ENCODE measurements around the gene SYNE1. TPM values are rescaled to one million over a fixed set of nuclear protein-coding genes. Genes with fewer than 3 reads are reported as not detected.
A peak's percentile ranks its signal among the peaks of the same experiment; 100 is the strongest.

SYNE1 gene
- total and polyA plus RNA-seq, 10 of the 15 experiments (the other 5 are each of a cell fraction or from before 2014, with no cell fraction given), result 2.3 to 28.7 (median 14.1) TPM

DNA sequence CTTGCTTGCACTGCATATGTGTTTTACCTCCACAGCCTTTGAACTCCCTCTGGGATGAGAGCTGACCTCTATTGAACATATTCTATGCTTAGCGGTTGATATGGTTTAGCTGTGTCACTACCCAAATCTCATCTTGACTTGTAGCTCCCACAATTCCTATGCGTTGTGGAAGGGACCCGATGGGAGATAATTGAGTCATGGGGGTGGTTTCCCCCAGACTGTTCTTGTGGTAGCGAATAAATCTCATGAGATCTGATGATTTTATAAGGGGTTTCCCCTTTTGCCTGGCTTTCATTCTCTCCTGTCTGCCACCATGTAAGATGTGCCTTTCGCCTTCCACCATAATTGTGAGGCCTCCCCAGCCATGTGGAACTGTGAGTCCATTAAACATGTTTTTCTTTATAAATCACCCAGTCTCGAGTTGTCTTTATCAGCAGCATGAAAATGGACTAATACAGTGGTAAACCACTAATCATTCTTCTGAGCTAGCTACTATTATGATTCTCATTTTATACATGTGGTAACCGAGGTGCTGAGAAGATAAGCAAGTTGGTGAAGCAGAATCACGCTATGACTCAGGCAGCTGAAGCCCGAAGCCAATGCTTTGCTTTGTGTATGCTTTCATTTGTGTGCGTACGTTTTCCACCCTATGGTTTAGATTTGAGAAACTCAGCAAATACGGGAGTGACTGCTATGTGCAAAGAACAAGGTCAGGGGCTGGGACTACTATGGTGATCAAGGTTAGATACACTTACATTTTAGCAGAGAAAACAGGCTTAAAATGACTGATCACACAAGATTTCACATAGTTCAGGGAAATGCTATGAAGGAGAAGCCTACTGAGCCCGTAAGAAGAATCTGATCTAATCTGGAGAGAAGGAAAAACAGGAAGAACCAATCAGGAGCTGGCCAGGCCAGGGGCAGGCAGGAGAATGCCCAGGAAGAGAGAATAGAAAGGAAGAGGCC lies 466.2 kb downstream of the SYNE1 start (continued):
- TF ChIP-seq, protein P1, sequence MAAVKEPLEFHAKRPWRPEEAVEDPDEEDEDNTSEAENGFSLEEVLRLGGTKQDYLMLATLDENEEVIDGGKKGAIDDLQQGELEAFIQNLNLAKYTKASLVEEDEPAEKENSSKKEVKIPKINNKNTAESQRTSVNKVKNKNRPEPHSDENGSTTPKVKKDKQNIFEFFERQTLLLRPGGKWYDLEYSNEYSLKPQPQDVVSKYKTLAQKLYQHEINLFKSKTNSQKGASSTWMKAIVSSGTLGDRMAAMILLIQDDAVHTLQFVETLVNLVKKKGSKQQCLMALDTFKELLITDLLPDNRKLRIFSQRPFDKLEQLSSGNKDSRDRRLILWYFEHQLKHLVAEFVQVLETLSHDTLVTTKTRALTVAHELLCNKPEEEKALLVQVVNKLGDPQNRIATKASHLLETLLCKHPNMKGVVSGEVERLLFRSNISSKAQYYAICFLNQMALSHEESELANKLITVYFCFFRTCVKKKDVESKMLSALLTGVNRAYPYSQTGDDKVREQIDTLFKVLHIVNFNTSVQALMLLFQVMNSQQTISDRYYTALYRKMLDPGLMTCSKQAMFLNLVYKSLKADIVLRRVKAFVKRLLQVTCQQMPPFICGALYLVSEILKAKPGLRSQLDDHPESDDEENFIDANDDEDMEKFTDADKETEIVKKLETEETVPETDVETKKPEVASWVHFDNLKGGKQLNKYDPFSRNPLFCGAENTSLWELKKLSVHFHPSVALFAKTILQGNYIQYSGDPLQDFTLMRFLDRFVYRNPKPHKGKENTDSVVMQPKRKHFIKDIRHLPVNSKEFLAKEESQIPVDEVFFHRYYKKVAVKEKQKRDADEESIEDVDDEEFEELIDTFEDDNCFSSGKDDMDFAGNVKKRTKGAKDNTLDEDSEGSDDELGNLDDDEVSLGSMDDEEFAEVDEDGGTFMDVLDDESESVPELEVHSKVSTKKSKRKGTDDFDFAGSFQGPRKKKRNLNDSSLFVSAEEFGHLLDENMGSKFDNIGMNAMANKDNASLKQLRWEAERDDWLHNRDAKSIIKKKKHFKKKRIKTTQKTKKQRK (IDR thresholded peaks at IDR 0.05; ENCODE audit: low read depth, low read length), result no peak
- TF ChIP-seq, protein P2, sequence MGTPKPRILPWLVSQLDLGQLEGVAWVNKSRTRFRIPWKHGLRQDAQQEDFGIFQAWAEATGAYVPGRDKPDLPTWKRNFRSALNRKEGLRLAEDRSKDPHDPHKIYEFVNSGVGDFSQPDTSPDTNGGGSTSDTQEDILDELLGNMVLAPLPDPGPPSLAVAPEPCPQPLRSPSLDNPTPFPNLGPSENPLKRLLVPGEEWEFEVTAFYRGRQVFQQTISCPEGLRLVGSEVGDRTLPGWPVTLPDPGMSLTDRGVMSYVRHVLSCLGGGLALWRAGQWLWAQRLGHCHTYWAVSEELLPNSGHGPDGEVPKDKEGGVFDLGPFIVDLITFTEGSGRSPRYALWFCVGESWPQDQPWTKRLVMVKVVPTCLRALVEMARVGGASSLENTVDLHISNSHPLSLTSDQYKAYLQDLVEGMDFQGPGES (IDR thresholded peaks at IDR 0.05), result no peak
- TF ChIP-seq GATAD2B (conservative IDR thresholded peaks at IDR 0.05; ENCODE audit: low read depth), result peak; percentile 41
- TF ChIP-seq, protein P3, sequence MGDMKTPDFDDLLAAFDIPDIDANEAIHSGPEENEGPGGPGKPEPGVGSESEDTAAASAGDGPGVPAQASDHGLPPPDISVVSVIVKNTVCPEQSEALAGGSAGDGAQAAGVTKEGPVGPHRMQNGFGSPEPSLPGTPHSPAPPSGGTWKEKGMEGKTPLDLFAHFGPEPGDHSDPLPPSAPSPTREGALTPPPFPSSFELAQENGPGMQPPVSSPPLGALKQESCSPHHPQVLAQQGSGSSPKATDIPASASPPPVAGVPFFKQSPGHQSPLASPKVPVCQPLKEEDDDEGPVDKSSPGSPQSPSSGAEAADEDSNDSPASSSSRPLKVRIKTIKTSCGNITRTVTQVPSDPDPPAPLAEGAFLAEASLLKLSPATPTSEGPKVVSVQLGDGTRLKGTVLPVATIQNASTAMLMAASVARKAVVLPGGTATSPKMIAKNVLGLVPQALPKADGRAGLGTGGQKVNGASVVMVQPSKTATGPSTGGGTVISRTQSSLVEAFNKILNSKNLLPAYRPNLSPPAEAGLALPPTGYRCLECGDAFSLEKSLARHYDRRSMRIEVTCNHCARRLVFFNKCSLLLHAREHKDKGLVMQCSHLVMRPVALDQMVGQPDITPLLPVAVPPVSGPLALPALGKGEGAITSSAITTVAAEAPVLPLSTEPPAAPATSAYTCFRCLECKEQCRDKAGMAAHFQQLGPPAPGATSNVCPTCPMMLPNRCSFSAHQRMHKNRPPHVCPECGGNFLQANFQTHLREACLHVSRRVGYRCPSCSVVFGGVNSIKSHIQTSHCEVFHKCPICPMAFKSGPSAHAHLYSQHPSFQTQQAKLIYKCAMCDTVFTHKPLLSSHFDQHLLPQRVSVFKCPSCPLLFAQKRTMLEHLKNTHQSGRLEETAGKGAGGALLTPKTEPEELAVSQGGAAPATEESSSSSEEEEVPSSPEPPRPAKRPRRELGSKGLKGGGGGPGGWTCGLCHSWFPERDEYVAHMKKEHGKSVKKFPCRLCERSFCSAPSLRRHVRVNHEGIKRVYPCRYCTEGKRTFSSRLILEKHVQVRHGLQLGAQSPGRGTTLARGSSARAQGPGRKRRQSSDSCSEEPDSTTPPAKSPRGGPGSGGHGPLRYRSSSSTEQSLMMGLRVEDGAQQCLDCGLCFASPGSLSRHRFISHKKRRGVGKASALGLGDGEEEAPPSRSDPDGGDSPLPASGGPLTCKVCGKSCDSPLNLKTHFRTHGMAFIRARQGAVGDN (IDR thresholded peaks at IDR 0.05), result 0 out of 2 replicates have a peak, but pooled peaks have one; percentile 9
- TF ChIP-seq POLR2A (IDR thresholded peaks at IDR 0.05; ENCODE audit: low read depth, low read length), result no peak
- TF ChIP-seq, protein P4, sequence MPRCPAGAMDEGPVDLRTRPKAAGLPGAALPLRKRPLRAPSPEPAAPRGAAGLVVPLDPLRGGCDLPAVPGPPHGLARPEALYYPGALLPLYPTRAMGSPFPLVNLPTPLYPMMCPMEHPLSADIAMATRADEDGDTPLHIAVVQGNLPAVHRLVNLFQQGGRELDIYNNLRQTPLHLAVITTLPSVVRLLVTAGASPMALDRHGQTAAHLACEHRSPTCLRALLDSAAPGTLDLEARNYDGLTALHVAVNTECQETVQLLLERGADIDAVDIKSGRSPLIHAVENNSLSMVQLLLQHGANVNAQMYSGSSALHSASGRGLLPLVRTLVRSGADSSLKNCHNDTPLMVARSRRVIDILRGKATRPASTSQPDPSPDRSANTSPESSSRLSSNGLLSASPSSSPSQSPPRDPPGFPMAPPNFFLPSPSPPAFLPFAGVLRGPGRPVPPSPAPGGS (IDR thresholded peaks at IDR 0.05; ENCODE audit: borderline replicate concordance, insufficient read depth, low read depth, low read length, poor library complexity, severe bottlenecking), result peak; percentile 68
- TF ChIP-seq, protein P5, sequence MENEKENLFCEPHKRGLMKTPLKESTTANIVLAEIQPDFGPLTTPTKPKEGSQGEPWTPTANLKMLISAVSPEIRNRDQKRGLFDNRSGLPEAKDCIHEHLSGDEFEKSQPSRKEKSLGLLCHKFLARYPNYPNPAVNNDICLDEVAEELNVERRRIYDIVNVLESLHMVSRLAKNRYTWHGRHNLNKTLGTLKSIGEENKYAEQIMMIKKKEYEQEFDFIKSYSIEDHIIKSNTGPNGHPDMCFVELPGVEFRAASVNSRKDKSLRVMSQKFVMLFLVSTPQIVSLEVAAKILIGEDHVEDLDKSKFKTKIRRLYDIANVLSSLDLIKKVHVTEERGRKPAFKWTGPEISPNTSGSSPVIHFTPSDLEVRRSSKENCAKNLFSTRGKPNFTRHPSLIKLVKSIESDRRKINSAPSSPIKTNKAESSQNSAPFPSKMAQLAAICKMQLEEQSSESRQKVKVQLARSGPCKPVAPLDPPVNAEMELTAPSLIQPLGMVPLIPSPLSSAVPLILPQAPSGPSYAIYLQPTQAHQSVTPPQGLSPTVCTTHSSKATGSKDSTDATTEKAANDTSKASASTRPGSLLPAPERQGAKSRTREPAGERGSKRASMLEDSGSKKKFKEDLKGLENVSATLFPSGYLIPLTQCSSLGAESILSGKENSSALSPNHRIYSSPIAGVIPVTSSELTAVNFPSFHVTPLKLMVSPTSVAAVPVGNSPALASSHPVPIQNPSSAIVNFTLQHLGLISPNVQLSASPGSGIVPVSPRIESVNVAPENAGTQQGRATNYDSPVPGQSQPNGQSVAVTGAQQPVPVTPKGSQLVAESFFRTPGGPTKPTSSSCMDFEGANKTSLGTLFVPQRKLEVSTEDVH (IDR thresholded peaks at IDR 0.05; ENCODE audit: low read depth, partially characterized antibody), result no peak
- TF ChIP-seq RUNX3 (IDR thresholded peaks at IDR 0.05; ENCODE audit: low read length), result peak; percentile 98
- TF ChIP-seq ZZZ3 (IDR thresholded peaks at IDR 0.05; ENCODE audit: control insufficient read depth, insufficient read length, low read depth), result no peak
- peak; percentile 95 for TF ChIP-seq NBN (IDR thresholded peaks at IDR 0.05)
- TF ChIP-seq, protein P6, sequence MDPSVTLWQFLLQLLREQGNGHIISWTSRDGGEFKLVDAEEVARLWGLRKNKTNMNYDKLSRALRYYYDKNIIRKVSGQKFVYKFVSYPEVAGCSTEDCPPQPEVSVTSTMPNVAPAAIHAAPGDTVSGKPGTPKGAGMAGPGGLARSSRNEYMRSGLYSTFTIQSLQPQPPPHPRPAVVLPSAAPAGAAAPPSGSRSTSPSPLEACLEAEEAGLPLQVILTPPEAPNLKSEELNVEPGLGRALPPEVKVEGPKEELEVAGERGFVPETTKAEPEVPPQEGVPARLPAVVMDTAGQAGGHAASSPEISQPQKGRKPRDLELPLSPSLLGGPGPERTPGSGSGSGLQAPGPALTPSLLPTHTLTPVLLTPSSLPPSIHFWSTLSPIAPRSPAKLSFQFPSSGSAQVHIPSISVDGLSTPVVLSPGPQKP (IDR thresholded peaks at IDR 0.05; ENCODE audit: low read depth, low read length), result no peak
- peak; percentile 96 for TF ChIP-seq JUNB (IDR thresholded peaks at IDR 0.05)
- TF ChIP-seq SIX5 (IDR thresholded peaks at IDR 0.05; ENCODE audit: low read depth, low read length, severe bottlenecking), result no peak
- peak; percentile 8; the same call in 1 of the 2 replicates for TF ChIP-seq YY1 (IDR thresholded peaks at IDR 0.05; ENCODE audit: low read depth, low read length)
